ENCODE measurements around the gene CCDC159. TPM values are rescaled to one million over a fixed set of nuclear protein-coding genes. Genes with fewer than 3 reads are reported as not detected.
"Not testable (repeated sequence)": the region's sequence is repeated elsewhere in the genome, so short reads cannot be mapped to it uniquely, and the experiment has no call there.

The CCDC159 gene
- 14.6 and 16.3 TPM in 2 replicates for total RNA-seq

- H3K4me1 Mint-ChIP-seq (ENCODE audit: low read depth) = peaks cover 20% of the 10 kb centered on the region
- H3K9me3 Mint-ChIP-seq = peaks cover 12% of the 10 kb centered on the region
- peak within 1 kb of the TSS; percentile 96 for H3K4me3 Mint-ChIP-seq (ENCODE audit: low read depth)
- no peaks in the 10 kb centered on the region for H3K27me3 Mint-ChIP-seq (ENCODE audit: low read depth)
- DNase-seq (ENCODE audit: low spot score) = peak; percentile 98
- H3K36me3 Mint-ChIP-seq (ENCODE audit: low read depth) = peaks cover 11% of the 10 kb centered on the region
- intact Hi-C loops (cut with micrococcal nuclease) = loop anchor here (2.0 kb wide), 1 partner anchor 28 kb away; the partner anchor contains the start of gene SWSAP1
- peak within 1 kb of the TSS; percentile 94 for H3K27ac Mint-ChIP-seq
Observed at GRCh38 chr19:11346104-11346940, at the start of gene CCDC159, which contains the start of gene TMEM205. CCDC159 (plus strand) TSS chr19:11346519; CDS start chr19:11346607, 88 bp downstream. TMEM205 (minus strand) TSS chr19:11346268; CDS start chr19:11345619, 649 bp downstream.

GRCh38 chr19:11299946-11300810 lies 46.1 kb upstream of the CCDC159 start:
- Mint-ChIP-seq H3K27me3 (ENCODE audit: low read depth) (peaks cover 11% of the 10 kb centered on the region), H3K27ac (no peak overlapping the region), H3K4me3 (ENCODE audit: low read depth) (no peak overlapping the region), H3K4me1 (ENCODE audit: low read depth) (no peaks in the 10 kb centered on the region), H3K36me3 (ENCODE audit: low read depth) (no peaks in the 10 kb centered on the region), H3K9me3 (no peaks in the 10 kb centered on the region)
- intact Hi-C loops (cut with micrococcal nuclease) = loop anchor here (5.0 to 10.0 kb wide), 2 partner anchors 37 to 75 kb away; partner anchors contain the start of genes RAB3D and SWSAP1
- no peak for DNase-seq (ENCODE audit: low spot score)

DNA sequence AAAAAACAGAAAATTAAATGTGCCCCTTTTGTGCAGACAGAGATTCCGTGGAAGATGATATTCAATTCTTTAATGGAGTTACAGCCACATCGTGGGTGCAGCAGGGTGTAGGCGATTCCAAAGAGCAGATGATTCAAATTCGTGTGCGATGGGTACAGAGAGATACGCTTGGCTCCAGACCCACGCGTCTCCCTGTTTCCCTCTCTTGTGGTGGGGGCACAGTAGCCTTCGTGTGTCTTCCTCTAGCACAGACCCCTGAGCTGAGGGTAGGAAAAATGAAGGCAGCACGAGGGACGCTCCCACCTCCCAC lies 45.6 kb upstream of the CCDC159 start:
- Mint-ChIP-seq H3K36me3 (ENCODE audit: low read depth) (no peaks in the 10 kb centered on the region), H3K4me3 (ENCODE audit: low read depth) (no peak overlapping the region), H3K9me3 (no peaks in the 10 kb centered on the region), H3K4me1 (ENCODE audit: low read depth) (no peaks in the 10 kb centered on the region), H3K27me3 (ENCODE audit: low read depth) (peaks cover 9% of the 10 kb centered on the region), H3K27ac (no peak overlapping the region)
- DNase-seq (ENCODE audit: low spot score) = no peak
- intact Hi-C loops (cut with micrococcal nuclease) = no loop called here

GRCh38 chr19:11304936-11305335 lies 41.4 kb upstream of the CCDC159 start:
- no peaks in the 10 kb centered on the region for H3K36me3 Mint-ChIP-seq (ENCODE audit: low read depth)
- H3K4me1 Mint-ChIP-seq (ENCODE audit: low read depth) = no peaks in the 10 kb centered on the region
- intact Hi-C loops (cut with micrococcal nuclease) = no loop called here
- H3K27me3 Mint-ChIP-seq (ENCODE audit: low read depth) = peaks cover 3% of the 10 kb centered on the region
- H3K27ac Mint-ChIP-seq = no peak overlapping the region
- H3K9me3 Mint-ChIP-seq = no peaks in the 10 kb centered on the region
- no peak for DNase-seq (ENCODE audit: low spot score)
- no peak overlapping the region for H3K4me3 Mint-ChIP-seq (ENCODE audit: low read depth)

DNA sequence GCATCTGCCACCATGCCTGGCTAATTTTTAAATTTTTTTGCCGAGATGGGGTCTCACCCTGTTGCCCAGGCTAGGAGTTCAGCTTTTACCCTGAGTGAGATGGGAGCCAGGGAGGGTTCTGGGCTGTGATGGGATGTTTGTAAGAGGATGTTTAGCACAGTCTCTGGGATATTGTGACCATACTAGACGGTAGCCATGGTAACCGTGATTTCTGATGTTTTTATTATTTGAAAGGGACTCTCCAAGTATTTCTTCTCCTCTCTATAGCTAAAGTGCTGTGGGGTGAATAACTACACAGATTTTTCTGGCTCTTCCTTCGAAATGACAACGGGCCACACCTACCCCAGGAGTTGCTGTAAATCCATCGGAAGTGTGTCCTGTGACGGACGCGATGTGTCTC lies 40.0 kb upstream of the CCDC159 start:
- Mint-ChIP-seq H3K9me3 (no peaks in the 10 kb centered on the region), H3K27me3 (ENCODE audit: low read depth) (peaks cover 3% of the 10 kb centered on the region), H3K4me1 (ENCODE audit: low read depth) (no peaks in the 10 kb centered on the region), H3K27ac (no peak overlapping the region), H3K36me3 (ENCODE audit: low read depth) (no peaks in the 10 kb centered on the region), H3K4me3 (ENCODE audit: low read depth) (no peak overlapping the region)
- DNase-seq (ENCODE audit: low spot score) = no peak
- intact Hi-C loops (cut with micrococcal nuclease) = no loop called here

DNA sequence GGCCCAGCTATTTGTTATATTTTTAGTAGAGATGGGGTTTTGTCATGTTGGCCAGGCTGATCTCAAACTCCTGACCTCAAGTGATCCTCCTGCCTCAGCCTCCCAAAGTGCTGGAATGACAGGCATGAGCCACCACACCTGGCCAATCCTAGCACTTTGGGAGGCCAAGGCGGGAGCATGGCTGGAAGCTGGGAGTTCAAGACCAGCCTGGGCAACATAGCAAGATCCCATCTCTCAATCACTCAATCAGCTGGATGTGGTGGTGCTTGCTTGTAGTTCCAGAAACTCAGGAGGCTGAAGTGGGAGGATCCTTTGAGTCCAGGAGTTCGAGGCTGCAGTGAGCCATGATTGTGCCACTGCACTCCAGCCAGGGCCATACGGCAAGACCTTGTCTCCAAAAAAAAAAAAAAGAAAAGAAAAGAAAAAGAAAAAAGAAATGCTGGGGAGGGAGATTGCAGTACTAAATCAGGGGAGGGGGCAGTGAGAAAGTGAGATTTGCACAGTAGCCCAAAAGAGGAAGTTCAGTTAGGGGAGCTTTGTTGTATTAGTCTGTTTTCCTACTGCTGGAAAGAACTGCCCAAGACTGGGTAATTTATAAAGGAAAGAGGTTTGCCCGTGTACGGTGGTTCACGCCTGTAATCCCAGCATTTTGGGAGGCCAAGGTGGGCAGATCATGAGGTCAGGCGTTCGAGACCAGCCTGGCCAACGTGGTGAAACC lies 25.9 kb upstream of the CCDC159 start:
- H3K4me3 Mint-ChIP-seq (ENCODE audit: low read depth); intact Hi-C loops (cut with micrococcal nuclease); DNase-seq (ENCODE audit: low spot score); H3K27me3 Mint-ChIP-seq (ENCODE audit: low read depth); H3K9me3 Mint-ChIP-seq; H3K27ac Mint-ChIP-seq; H3K36me3 Mint-ChIP-seq (ENCODE audit: low read depth): not testable (repeated sequence)
- H3K4me1 Mint-ChIP-seq (ENCODE audit: low read depth) = peaks cover 28% of the 10 kb centered on the region

DNA sequence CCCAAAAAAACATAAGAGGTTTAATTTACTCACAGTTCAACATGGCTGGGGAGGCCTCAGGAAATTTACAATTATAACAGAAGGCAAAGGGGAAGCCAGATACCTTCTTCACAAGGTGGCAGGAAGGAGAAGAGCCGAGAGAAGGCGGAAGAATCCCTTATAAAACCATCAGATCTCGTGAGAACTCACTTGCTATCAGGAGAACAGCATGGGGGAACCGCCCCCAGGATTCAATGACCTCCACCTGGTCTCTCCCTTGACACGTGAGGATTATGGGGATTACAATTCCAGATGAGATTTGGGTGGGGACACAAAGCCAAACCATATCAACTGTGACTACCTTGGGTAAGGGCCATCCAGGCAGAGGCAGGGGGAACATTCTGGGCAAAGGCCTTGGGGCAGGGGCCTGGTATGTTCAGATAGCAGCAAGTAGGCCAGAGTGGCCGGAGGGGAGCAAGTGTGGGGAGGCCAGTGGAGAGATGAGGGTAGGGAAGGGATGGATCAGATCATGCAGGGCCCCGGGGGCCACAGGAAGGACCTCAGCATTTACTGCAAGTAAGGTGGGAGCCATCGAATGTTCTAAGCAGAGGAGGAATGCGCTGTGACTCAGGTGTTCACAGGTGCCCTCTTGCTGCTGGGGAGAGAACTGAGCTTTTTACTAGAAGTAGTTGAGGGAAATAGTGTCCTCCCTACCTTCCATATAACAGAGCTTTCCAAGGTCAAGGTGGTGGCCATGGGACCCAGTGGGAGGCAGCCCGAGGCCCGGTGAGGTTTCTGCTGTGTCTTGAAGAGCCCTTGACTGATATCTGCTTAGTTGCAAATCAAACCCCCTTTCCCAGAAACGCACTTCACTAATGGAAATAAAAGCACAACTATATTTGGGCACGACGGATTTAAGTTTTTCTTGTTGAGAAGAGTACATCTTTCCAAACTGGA lies 24.9 kb upstream of the CCDC159 start:
- Mint-ChIP-seq H3K4me3 (ENCODE audit: low read depth) (no peak overlapping the region), H3K27me3 (ENCODE audit: low read depth) (no peaks in the 10 kb centered on the region), H3K9me3 (no peaks in the 10 kb centered on the region), H3K27ac (no peak overlapping the region), H3K36me3 (ENCODE audit: low read depth) (no peaks in the 10 kb centered on the region), H3K4me1 (ENCODE audit: low read depth) (peaks cover 31% of the 10 kb centered on the region)
- DNase-seq (ENCODE audit: low spot score) = no peak
- intact Hi-C loops (cut with micrococcal nuclease) = no loop called here

GRCh38 chr19:11322269-11323024 lies 23.9 kb upstream of the CCDC159 start:
- Mint-ChIP-seq H3K4me1 (ENCODE audit: low read depth) (peaks cover 31% of the 10 kb centered on the region), H3K36me3 (ENCODE audit: low read depth) (peaks cover 3% of the 10 kb centered on the region), H3K9me3 (no peaks in the 10 kb centered on the region), H3K27ac (no peak overlapping the region), H3K4me3 (ENCODE audit: low read depth) (no peak overlapping the region), H3K27me3 (ENCODE audit: low read depth) (no peaks in the 10 kb centered on the region)
- intact Hi-C loops (cut with micrococcal nuclease) = no loop called here
- no peak for DNase-seq (ENCODE audit: low spot score)

- intact Hi-C loops (cut with micrococcal nuclease) = no loop called here
- no peak for DNase-seq (ENCODE audit: low spot score)
- Mint-ChIP-seq H3K27ac (peak overlapping the region; percentile 87), H3K9me3 (no peaks in the 10 kb centered on the region), H3K4me3 (ENCODE audit: low read depth) (peak overlapping the region; percentile 60), H3K27me3 (ENCODE audit: low read depth) (no peaks in the 10 kb centered on the region), H3K4me1 (ENCODE audit: low read depth) (peaks cover 31% of the 10 kb centered on the region), H3K36me3 (ENCODE audit: low read depth) (peaks cover 3% of the 10 kb centered on the region)
Observed at GRCh38 chr19:11323601-11324078, 22.7 kb upstream of the CCDC159 start.

DNA sequence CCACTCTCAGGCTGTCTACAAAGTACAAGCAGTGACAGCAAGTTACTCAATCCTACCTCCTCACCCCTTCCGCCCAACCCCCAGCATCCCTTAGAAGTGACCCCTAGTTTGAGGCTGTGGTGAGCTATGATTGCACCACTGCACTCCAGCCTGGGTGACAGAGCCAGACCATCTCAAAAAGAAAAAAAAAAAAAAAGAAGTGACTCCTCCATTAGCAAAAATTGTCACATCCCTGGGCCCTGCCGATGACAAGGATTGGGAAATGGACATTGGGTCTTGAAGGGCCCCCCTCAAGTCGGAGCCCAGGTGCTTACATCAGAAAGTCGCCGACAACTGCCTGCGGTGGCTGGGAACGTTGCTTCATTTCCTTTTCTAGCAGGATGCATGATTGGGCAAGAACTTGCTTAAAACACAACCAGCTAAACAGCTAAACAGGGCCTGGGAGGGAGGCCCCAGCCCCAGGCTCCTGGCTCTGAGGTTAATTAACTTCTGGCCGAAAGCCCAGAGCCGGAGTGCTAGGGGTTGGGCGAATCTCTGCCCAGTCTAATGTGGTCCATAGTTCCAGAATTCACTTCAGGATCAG lies 22.1 kb upstream of the CCDC159 start:
- Mint-ChIP-seq H3K27me3 (ENCODE audit: low read depth) (no peaks in the 10 kb centered on the region), H3K4me3 (ENCODE audit: low read depth) (peak overlapping the region; percentile 60), H3K9me3 (no peaks in the 10 kb centered on the region), H3K4me1 (ENCODE audit: low read depth) (peaks cover 31% of the 10 kb centered on the region), H3K36me3 (ENCODE audit: low read depth) (peaks cover 3% of the 10 kb centered on the region), H3K27ac (peak overlapping the region; percentile 87)
- peak; percentile 41 for DNase-seq (ENCODE audit: low spot score)
- intact Hi-C loops (cut with micrococcal nuclease) = no loop called here

All from activated T-helper 2 cell treated with anti-CD3 and anti-CD28 coated beads, Interferon-gamma antibody, Interleukin-2, Interleukin-4, amounts not matched to agents 10 μg/mL and 5 μg/mL and 100 μg/mL, durations not matched to agents 14 hours and 24 hours and 36 hours (primary cell).